Measurements from ENCODE around the gene IRAK2. TPM values are rescaled to one million over a fixed set of nuclear protein-coding genes. Genes with fewer than 3 reads are reported as not detected.

The IRAK2 gene
- total RNA-seq, 2 experiments from 2014 or later, result 3.9 to 4.0 TPM

GRCh38 chr3:10189557-10190354 lies 25.0 kb downstream of the IRAK2 start:
- intact Hi-C loops (cut with DNase I, micrococcal nuclease), result loop anchor here in 1 of 2 experiments (5.0 kb wide), 1 partner anchor 363 kb away; no protein-coding TSS in a partner anchor
- peaks cover 2% of the 10 kb centered on the region for H3K36me3 Mint-ChIP-seq (ENCODE audit: low read depth)
- ChIA-PET CTCF (interaction anchor here (1.1 kb wide), 1 partner anchor 25 kb away, joined by 3 read pairs; the partner anchor contains the start of gene IRAK2), POLR2A (no interaction called here)
- H3K4me3 Mint-ChIP-seq, result peak overlapping the region; percentile 20
- no peaks in the 10 kb centered on the region for H3K9me3 Mint-ChIP-seq (ENCODE audit: low read depth)
- peak; percentile 36 for ATAC-seq
- H3K4me1 Mint-ChIP-seq, result peaks cover 84% of the 10 kb centered on the region
- H3K27ac Mint-ChIP-seq, result peak overlapping the region; percentile 79
- peak; percentile 71 for DNase-seq
- H3K27me3 Mint-ChIP-seq, result no peaks in the 10 kb centered on the region

- Mint-ChIP-seq H3K9me3 (ENCODE audit: low read depth) (no peaks in the 10 kb centered on the region), H3K4me3 (peak overlapping the region; percentile 41), H3K27me3 (no peaks in the 10 kb centered on the region), H3K36me3 (ENCODE audit: low read depth) (no peaks in the 10 kb centered on the region), H3K27ac (peak overlapping the region; percentile 97), H3K4me1 (peaks cover 85% of the 10 kb centered on the region)
- ATAC-seq (peak; percentile 45), DNase-seq (peak; percentile 85)
- ChIA-PET CTCF (interaction anchor here (0.6 to 1.5 kb wide), 7 partner anchors 9 to 146 kb away, joined by 3 to 7 read pairs (median 4); partner anchors contain the start of gene TATDN2), POLR2A (interaction anchor here (0.6 to 2.1 kb wide), 3 partner anchors 30 to 162 kb away, joined by 3 to 7 read pairs (median 3); no protein-coding TSS in a partner anchor)
- intact Hi-C loops (cut with DNase I, micrococcal nuclease), result loop anchor here (1.0 to 5.0 kb wide), 6 partner anchors 28 to 359 kb away; partner anchors contain the start of genes BRK1 (in 1 of the 2), IRAK2 (in 1 of the 2) and TATDN2 (in 1 of the 2)
Measured at GRCh38 chr3:10192953-10193691, 28.4 kb downstream of the IRAK2 start.

GRCh38 chr3:10193692-10194327 lies 29.1 kb downstream of the IRAK2 start:
- H3K4me1 Mint-ChIP-seq, result peaks cover 88% of the 10 kb centered on the region
- ChIA-PET CTCF (interaction anchor here (0.6 to 2.0 kb wide), 10 partner anchors 9 to 70 kb away, joined by 3 to 10 read pairs (median 4); no protein-coding TSS in a partner anchor), POLR2A (interaction anchor here (0.6 to 2.1 kb wide), 3 partner anchors 48 to 56 kb away, joined by 3 to 7 read pairs (median 5); partner anchors contain the start of gene TATDN2)
- peak overlapping the region; percentile 97 for H3K27ac Mint-ChIP-seq
- H3K4me3 Mint-ChIP-seq, result peak overlapping the region; percentile 41
- no peaks in the 10 kb centered on the region for H3K9me3 Mint-ChIP-seq (ENCODE audit: low read depth)
- ATAC-seq, result no peak
- H3K27me3 Mint-ChIP-seq, result no peaks in the 10 kb centered on the region
- no peaks in the 10 kb centered on the region for H3K36me3 Mint-ChIP-seq (ENCODE audit: low read depth)
- intact Hi-C loops (cut with DNase I, micrococcal nuclease), result loop anchor here (1.0 to 5.0 kb wide), 8 partner anchors 29 to 358 kb away; partner anchors contain the start of genes TATDN2 (in 2 of the 2), BRK1 (in 1 of the 2), IRAK2 (in 1 of the 2) and VHL (in 1 of the 2)
- DNase-seq, result peak; percentile 26

GRCh38 chr3:10194328-10195071 lies 29.8 kb downstream of the IRAK2 start:
- CTCF ChIA-PET, result interaction anchor here (0.6 to 2.0 kb wide), 11 partner anchors 8 to 207 kb away, joined by 3 to 10 read pairs (median 3); no protein-coding TSS in a partner anchor
- peak; percentile 75 for DNase-seq
- Mint-ChIP-seq H3K9me3 (ENCODE audit: low read depth) (no peaks in the 10 kb centered on the region), H3K4me1 (peaks cover 88% of the 10 kb centered on the region), H3K27ac (peak overlapping the region; percentile 97), H3K36me3 (ENCODE audit: low read depth) (no peaks in the 10 kb centered on the region), H3K4me3 (peak overlapping the region; percentile 41), H3K27me3 (no peaks in the 10 kb centered on the region)
- intact Hi-C loops (cut with DNase I, micrococcal nuclease), result loop anchor here (1.0 to 5.0 kb wide), 4 partner anchors 30 to 358 kb away; partner anchors contain the start of genes TATDN2 (in 1 of the 2) and VHL (in 1 of the 2)
- POLR2A ChIA-PET, result interaction anchor here (0.6 to 2.1 kb wide), 3 partner anchors 48 to 55 kb away, joined by 3 to 7 read pairs (median 5); partner anchors contain the start of gene TATDN2
- ATAC-seq, result peak; percentile 7

- H3K4me1 Mint-ChIP-seq, result peaks cover 85% of the 10 kb centered on the region
- ATAC-seq (no peak), DNase-seq (no peak)
- no peaks in the 10 kb centered on the region for H3K9me3 Mint-ChIP-seq (ENCODE audit: low read depth)
- CTCF ChIA-PET, result interaction anchor here (0.9 to 2.0 kb wide), 5 partner anchors 9 to 68 kb away, joined by 3 to 10 read pairs (median 3); partner anchors contain the start of gene IRAK2
- peak overlapping the region; percentile 41 for H3K4me3 Mint-ChIP-seq
- H3K36me3 Mint-ChIP-seq (ENCODE audit: low read depth), result no peaks in the 10 kb centered on the region
- POLR2A ChIA-PET, result no interaction called here
- no peaks in the 10 kb centered on the region for H3K27me3 Mint-ChIP-seq
- intact Hi-C loops (cut with DNase I, micrococcal nuclease), result loop anchor here in 1 of 2 experiments (2.0 kb wide), 2 partner anchors 29 to 53 kb away; partner anchors contain the start of gene TATDN2
- peak overlapping the region; percentile 97 for H3K27ac Mint-ChIP-seq
Measured at GRCh38 chr3:10195366-10196089, 30.8 kb downstream of the IRAK2 start.

- H3K27me3 Mint-ChIP-seq, result no peaks in the 10 kb centered on the region
- ChIA-PET POLR2A (no interaction called here), CTCF (interaction anchor here (0.7 to 1.7 kb wide), 4 partner anchors 17 to 46 kb away, joined by 3 read pairs; partner anchors contain the start of gene IRAK2)
- peaks cover 76% of the 10 kb centered on the region for H3K4me1 Mint-ChIP-seq
- peak overlapping the region; percentile 97 for H3K27ac Mint-ChIP-seq
- DNase-seq, result peak; percentile 32
- no peak overlapping the region for H3K4me3 Mint-ChIP-seq
- no peak for ATAC-seq
- intact Hi-C loops (cut with DNase I, micrococcal nuclease), result no loop called here
- H3K9me3 Mint-ChIP-seq (ENCODE audit: low read depth), result no peaks in the 10 kb centered on the region
- no peaks in the 10 kb centered on the region for H3K36me3 Mint-ChIP-seq (ENCODE audit: low read depth)
Measured at GRCh38 chr3:10196389-10197052, 31.8 kb downstream of the IRAK2 start.

- Mint-ChIP-seq H3K27me3 (no peaks in the 10 kb centered on the region), H3K9me3 (ENCODE audit: low read depth) (no peaks in the 10 kb centered on the region), H3K27ac (peak overlapping the region; percentile 94), H3K4me1 (peaks cover 69% of the 10 kb centered on the region), H3K4me3 (no peak overlapping the region), H3K36me3 (ENCODE audit: low read depth) (peaks cover 8% of the 10 kb centered on the region)
- intact Hi-C loops (cut with DNase I, micrococcal nuclease), result no loop called here
- ATAC-seq (no peak), DNase-seq (no peak)
- ChIA-PET POLR2A (no interaction called here), CTCF (no interaction called here)
Measured at GRCh38 chr3:10198226-10198625, 33.5 kb downstream of the IRAK2 start.

GRCh38 chr3:10198761-10199649 lies 34.3 kb downstream of the IRAK2 start:
- no peaks in the 10 kb centered on the region for H3K27me3 Mint-ChIP-seq
- DNase-seq, result peak; percentile 85
- peaks cover 69% of the 10 kb centered on the region for H3K4me1 Mint-ChIP-seq
- peak overlapping the region; percentile 94 for H3K27ac Mint-ChIP-seq
- H3K4me3 Mint-ChIP-seq, result peak overlapping the region; percentile 37
- intact Hi-C loops (cut with DNase I, micrococcal nuclease), result no loop called here
- POLR2A ChIA-PET, result interaction anchor here (0.6 kb wide), 1 partner anchor 106 kb away, joined by 5 read pairs; no protein-coding TSS in a partner anchor
- CTCF ChIA-PET, result interaction anchor here (0.6 to 1.1 kb wide), 3 partner anchors 75 to 469 kb away, joined by 3 read pairs; no protein-coding TSS in a partner anchor
- peaks cover 10% of the 10 kb centered on the region for H3K36me3 Mint-ChIP-seq (ENCODE audit: low read depth)
- H3K9me3 Mint-ChIP-seq (ENCODE audit: low read depth), result no peaks in the 10 kb centered on the region
- peak; percentile 86 for ATAC-seq
